GM12891 (cell line): ENCODE results near the gene LST1.
"Not testable (repeated sequence)": the region's sequence is repeated elsewhere in the genome, so short reads cannot be mapped to it uniquely, and the experiment has no call there.

Experiments
- DNase-seq: peaks from one replicate; pipeline ENCODE4 v3.0.0; 2011; ENCODE audit warnings: low spot score; ENCODE audit not compliant: insufficient read length
- FAIRE-seq: peaks from 2 replicates; lab custom pipeline; 2011; peaks lifted over from hg19 to GRCh38; lab: Jason Lieb, UNC
- PAX5 ChIP-seq: IDR thresholded peaks from 2 replicates; pipeline ENCODE4 v1.6.1; 2011; ENCODE audit warnings: low read length, moderate library complexity, mild to moderate bottlenecking; ENCODE audit not compliant: insufficient read depth, severe bottlenecking
- POLR2A ChIP-seq: IDR thresholded peaks from 2 replicates; pipeline ENCODE4 v1.6.1; 2011; ENCODE audit warnings: low read depth, low read length, control low read depth
- POLR2AphosphoS5 ChIP-seq: IDR thresholded peaks from 2 replicates; pipeline ENCODE4 v1.6.1; 2011; ENCODE audit warnings: low read depth, low read length, control low read depth
- POU2F2 ChIP-seq: IDR thresholded peaks from 2 replicates; pipeline ENCODE4 v1.6.1; 2011; ENCODE audit warnings: low read depth, mild to moderate bottlenecking, control low read depth, low read length, moderate library complexity
- SPI1 ChIP-seq: IDR thresholded peaks from 2 replicates; pipeline ENCODE4 v1.6.1; 2011; ENCODE audit warnings: low read depth, low read length, control low read depth
- TAF1 ChIP-seq: IDR thresholded peaks from 2 replicates; pipeline ENCODE4 v1.6.1; 2011; ENCODE audit warnings: low read depth, low read length, control low read depth

Gene LST1

GRCh38 chr6:31588871-31589650 lies 3.0 kb downstream of the LST1 start:
- no peak for FAIRE-seq
- TF ChIP-seq TAF1 = no peak
- TF ChIP-seq POLR2AphosphoS5 = no peak
- TF ChIP-seq POLR2A = no peak
- no peak for TF ChIP-seq POU2F2
- no peak for TF ChIP-seq PAX5
- no peak for TF ChIP-seq SPI1

GRCh38 chr6:31590691-31591090 lies 4.6 kb downstream of the LST1 start:
- not testable (repeated sequence) for DNase-seq, FAIRE-seq

More at GRCh38 chr6:31588871-31589650, 3.0 kb downstream of the LST1 start:
- no peak for DNase-seq

GRCh38 chr6:31592396-31592771 lies 6.3 kb downstream of the LST1 start:
- TF ChIP-seq POLR2AphosphoS5 (no peak), PAX5 (no peak), SPI1 (no peak), POU2F2 (no peak)
- DNase-seq (no peak), FAIRE-seq (no peak)

GRCh38 chr6:31597006-31597405 lies 10.9 kb downstream of the LST1 start:
- DNase-seq (no peak), FAIRE-seq (peak; percentile 69)
- no peak for TF ChIP-seq SPI1
- TF ChIP-seq POLR2A = no peak
- TF ChIP-seq TAF1 = no peak
- no peak for TF ChIP-seq POU2F2
- no peak for TF ChIP-seq PAX5
- no peak for TF ChIP-seq POLR2AphosphoS5

- DNase-seq (no peak), FAIRE-seq (no peak)
Observed at GRCh38 chr6:31607317-31607716, 21.2 kb downstream of the LST1 start.

GRCh38 chr6:31609519-31610406 lies 23.7 kb downstream of the LST1 start:
- DNase-seq (no peak), FAIRE-seq (no peak)
- TF ChIP-seq POLR2AphosphoS5 (no peak), POU2F2 (no peak), SPI1 (no peak), PAX5 (no peak), POLR2A (no peak), TAF1 (no peak)

More at GRCh38 chr6:31607317-31607716, 21.2 kb downstream of the LST1 start:
- TF ChIP-seq POLR2AphosphoS5 (no peak), TAF1 (no peak), SPI1 (no peak), POLR2A (no peak), PAX5 (no peak), POU2F2 (no peak)

- no peak for FAIRE-seq
- TF ChIP-seq POLR2AphosphoS5 (no peak), POLR2A (no peak), PAX5 (no peak), TAF1 (no peak), POU2F2 (no peak), SPI1 (no peak)
- DNase-seq = no peak
Observed at GRCh38 chr6:31610968-31611367, 24.9 kb downstream of the LST1 start.

- FAIRE-seq (peak; percentile 97), DNase-seq (no peak)
- peak; percentile 93 for TF ChIP-seq SPI1
- TF ChIP-seq TAF1 = no peak
Observed at GRCh38 chr6:31614075-31614619, 28.1 kb downstream of the LST1 start.

GRCh38 chr6:31614684-31615578 lies 28.9 kb downstream of the LST1 start, which contains the start of gene AIF1:
Gene AIF1 (plus strand): TSS chr6:31615234. CDS start chr6:31615330, 96 bp downstream.
- no peak for TF ChIP-seq PAX5
- TF ChIP-seq SPI1 = 0 out of 2 replicates have a peak, but pooled peaks have one; percentile 42
- FAIRE-seq (no peak), DNase-seq (no peak)
